HPDE6-E6E7 (cell line): Measurements from ENCODE around the gene SETX.

ENCODE experiments used
- DNase-seq: peaks from one replicate; pipeline ENCODE4 v3.0.0; 2011; ENCODE audit warnings: missing footprints; ENCODE audit errors: extremely low spot score

The SETX gene

DNA sequence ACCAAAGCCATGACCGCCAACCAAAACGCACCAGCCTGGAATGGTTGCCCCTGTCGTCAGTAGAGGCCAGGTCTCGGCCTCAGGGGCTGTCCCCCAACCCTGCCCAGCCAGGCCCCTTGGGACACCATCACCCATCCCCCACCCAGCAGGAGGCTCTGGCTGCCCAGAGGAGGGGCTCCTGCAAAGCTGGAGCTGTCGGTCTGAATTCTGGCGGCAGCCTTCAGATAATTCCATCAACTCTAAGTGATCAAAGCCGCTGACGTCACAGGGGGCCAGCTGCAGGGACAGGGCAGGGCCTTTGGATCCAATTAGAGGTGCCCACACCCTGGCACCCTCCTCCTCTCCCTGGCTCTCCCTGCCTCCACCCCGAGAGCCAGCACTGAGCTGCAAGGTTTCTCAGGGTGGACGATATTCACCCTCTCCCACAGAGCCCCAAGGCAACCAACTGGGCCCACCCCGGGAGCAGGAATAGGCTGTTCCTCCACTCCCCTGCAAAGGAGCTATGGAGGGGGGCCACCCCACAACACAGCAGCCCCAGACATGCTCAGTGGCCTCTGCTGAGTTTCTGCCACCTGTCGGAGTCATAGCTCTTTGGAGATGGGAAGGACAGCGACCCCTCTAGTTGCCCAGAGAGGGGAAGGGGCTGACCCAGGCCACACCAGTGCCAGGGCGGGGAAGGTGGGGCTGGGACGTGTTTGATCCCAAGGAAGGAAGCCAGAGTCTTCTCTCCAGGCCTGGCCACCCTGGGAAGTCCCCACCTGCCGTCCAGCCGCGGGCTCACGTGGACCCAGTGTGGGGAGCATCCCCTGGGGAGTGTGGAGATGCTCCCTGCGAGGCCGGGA, 114.6 kb downstream of the SETX start:
- no peak for DNase-seq

- no peak for DNase-seq
Measured at GRCh38 chr9:132239518-132239917, 115.3 kb downstream of the SETX start.

DNA sequence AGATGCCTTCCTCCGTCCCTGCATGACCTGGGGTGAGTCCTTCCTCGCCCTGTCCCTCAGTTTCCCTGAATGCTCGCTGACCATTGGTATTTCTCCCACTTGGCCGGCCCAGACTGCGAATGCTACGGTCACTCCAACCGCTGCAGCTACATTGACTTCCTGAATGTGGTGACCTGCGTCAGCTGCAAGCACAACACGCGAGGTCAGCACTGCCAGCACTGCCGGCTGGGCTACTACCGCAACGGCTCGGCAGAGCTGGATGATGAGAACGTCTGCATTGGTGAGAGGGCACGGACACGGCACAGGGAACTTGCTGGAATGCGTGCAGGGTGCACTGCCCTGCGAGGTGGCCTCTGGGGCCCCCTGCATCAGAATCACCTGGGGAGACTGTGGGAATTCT, 115.8 kb downstream of the SETX start:
- DNase-seq: no peak

- DNase-seq: no peak
Measured at GRCh38 chr9:132238026-132238972, 116.5 kb downstream of the SETX start.

GRCh38 chr9:132237481-132237880, 117.3 kb downstream of the SETX start:
- no peak for DNase-seq

DNA sequence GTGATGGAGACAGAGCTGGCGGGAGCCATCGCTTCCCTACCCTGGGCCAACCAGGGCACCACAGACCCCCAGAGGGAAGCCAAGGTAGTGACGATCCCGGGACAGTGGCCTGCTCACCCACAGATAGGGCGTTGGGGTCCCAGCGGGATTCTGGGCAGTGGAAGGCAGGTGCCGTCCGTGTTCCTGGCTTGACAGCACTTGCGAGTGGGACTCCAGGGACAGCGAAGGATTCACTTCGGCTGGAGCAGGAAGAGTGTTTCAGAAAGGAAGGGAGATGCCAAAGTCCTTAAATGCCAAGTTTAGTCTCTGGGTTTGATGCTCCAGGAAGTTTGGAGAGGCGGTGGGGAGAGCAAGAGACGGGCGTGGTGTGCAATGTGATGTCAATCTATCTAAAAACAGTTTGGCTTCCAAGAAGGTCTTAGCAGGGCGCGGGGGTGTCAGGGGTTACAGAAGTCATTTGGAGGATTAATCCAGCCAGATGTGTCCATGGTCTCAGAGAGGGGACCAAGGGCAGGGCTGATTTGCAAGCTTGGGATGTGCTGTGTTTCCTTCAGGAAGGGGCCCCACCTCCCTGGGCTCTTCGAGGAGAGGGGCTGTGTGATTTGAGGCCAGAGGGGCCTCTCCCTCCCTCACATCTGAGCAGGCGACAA, 118.0 kb downstream of the SETX start:
- DNase-seq: no peak

- DNase-seq: peak; percentile 76
Measured at GRCh38 chr9:132235894-132236661, 118.7 kb downstream of the SETX start.

DNA sequence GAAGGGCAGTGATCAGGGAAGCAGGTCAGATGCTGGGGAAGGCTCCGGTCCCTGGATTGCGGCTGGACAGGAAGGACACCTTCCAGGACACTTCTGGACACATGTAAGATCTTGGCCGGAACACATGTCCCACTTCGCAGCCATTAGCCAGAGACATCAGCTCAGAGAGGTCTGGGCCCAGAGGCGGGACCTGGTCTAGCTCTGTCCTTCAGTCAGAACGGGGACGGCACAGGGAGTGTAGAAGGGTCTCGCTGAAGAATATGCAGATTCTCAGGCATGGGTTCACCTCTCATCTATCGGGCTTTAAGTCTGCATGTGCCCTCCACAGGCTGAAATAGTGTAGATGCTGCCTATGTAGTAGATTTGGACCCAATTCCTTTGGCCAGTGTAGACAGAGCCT, 119.7 kb downstream of the SETX start:
- DNase-seq: no peak

DNA sequence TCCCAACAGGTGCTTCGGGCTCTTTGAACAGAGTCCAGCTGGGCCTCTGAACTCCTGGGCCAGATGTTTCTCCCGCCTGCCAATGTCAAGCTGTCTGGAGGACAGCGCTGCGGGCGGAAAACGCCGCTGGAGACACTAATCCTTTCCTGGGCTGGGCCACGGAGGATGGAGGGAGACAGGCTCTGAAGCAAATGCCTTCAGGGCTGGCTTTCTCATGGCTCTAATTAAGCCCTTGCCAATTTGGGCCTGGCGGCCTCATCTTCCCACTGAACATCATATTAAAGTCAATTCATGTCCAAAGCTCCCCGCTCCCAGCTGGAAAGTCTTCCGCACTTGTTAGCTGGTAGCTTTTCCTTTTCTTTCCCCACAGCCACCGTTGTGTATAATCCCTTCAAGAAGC, 120.3 kb downstream of the SETX start:
- DNase-seq: no peak

- DNase-seq: no peak
Measured at GRCh38 chr9:132233138-132233537, 121.6 kb downstream of the SETX start.

GRCh38 chr9:132232522-132232921, 122.3 kb downstream of the SETX start:
- no peak for DNase-seq

DNA sequence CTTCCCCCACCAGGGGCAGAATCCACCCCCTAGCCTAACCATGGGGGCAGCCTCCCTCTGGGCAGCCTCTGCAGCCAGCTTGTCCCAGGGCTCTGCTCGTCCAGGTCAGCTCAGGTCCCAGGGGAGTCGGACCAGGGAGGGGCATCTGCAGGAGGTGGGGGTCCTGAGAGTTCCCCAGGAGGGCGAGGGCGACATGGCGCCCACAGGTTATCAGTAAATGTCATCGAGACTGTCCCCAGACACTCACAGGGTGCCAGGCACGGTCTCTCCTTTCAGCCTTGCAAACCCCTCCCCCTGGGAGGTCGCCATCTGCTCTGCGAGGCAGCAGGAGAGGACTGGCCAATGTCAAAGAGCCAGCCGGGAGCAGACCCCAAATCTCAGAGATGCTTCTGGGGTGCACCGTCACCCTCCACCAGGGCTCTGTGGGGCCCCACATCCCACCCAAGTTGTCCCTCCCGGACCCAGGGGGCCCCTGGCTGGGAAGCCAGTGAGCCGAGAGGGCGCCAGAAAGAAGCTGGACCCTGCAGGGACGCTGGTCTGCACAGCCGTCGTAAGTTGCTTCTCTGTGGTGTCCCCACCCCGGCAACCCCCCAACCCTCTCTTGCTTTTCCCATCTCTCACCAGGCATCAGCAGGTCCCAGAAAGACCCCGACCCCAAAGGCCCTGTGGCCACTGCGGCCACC, 123.6 kb downstream of the SETX start:
- no peak for DNase-seq

DNA sequence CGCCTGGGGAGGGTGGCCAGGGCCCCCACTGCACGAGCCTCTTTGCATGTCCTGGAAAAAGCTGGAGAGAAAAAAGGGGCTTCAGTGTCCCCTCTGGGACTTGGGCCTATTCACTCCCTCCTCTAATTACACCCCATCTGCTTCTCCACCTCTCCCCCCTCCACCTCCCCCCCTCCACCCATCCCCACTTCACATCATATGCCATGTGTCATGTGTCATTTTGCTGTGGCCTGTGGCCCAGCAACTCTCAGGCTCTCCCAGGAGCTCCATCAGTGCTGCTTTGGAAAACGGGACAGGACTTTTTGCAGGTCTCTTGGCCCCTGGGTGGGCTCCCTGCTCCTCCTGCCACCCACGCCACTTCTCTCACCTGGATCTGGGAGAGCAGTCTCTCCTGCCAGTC, 124.2 kb downstream of the SETX start:
- no peak for DNase-seq

- DNase-seq: no peak
Measured at GRCh38 chr9:132228062-132228461, 126.7 kb downstream of the SETX start.

DNA sequence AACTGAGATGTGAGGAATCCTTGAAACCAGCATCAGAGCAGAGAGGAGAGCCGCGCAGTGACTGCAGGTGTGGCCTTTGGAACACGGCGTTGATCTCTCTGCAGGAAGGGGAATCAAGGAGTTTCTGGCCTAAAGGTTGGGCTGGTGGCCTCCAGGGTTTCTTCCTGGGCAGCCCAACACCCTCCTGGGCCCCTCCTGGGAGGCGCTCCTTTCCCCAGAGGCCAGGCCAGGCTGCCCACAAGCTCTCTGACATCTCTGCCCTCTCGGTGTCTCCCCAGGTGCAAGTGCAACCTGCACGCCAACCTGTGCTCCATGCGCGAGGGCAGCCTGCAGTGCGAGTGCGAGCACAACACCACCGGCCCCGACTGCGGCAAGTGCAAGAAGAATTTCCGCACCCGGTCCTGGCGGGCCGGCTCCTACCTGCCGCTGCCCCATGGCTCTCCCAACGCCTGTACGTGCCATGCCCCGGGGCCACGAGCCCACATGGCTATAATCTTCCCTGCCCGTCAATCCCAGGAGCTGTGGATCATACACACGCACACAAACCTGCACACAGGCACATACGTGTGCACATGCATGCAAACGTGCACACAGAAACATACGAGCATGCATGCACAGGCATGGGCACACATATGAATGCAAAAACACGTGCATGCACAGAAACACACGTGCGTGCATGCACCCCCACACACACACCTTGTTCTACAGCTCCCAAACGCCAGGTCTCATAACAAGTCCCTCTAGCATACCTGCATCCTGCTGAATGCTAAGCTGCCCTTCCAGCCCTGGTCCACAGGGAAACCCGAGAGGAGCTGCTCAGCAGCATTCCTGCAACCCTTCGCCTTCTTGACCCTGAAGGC, 128.0 kb downstream of the SETX start:
- DNase-seq: no peak

GRCh38 chr9:132224645-132225044, 130.1 kb downstream of the SETX start:
- DNase-seq: no peak

DNA sequence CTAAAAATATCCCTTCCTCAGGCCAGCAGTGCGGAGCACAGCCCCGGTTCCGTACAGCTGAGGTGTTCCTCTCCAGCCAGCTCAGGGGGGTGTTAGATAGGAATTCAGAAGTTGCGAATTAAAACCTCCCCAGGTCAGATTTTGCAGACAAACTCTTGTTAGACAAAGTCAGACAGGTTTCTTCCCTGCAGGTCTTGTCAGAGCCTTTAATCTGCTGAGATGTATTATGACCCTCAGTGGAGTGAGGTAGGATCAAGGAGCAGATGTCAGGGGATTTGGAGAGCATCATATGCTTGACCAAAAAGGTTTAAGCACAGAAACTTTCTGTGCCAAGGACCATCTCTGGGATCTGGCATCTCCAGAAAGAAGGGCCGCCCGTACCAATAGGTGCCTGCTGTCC, 132.8 kb downstream of the SETX start:
- no peak for DNase-seq

DNA sequence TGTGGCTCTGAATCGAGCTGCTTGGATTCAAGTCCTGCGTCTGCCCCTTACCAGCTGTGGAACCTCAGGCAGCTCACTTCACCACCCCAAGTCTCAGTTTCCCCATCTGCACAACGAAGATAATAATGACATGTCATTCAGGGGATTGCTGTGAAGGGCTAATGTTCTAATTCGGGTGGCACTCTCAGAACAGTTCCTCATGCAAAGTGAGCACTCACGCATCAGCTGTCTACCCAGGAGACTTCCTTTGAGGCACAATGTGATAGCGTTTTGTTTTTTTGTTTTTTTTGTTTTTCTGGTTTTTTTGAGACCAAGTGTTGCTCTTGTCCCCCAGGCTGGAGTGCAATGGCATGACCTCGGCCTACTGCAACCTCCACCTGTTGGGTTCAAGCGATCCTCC, 136.6 kb downstream of the SETX start:
- no peak for DNase-seq

GRCh38 chr9:132216861-132217619, 137.7 kb downstream of the SETX start:
- no peak for DNase-seq
